HG02610 (cell line): ENCODE measurements around the gene DNAJC12.
A peak's percentile ranks its signal among the peaks of the same experiment; 100 is the strongest.
"Not testable (repeated sequence)": the region's sequence is repeated elsewhere in the genome, so short reads cannot be mapped to it uniquely, and the experiment has no call there.

Experiments used
- ATAC-seq: cut with Tn5 transposase; IDR thresholded peaks from one replicate; pipeline ENCODE4 v1.9.1; 2021; ENCODE audit warnings: mild to moderate bottlenecking, moderate library complexity; ENCODE audit not compliant: unreplicated experiment

Gene DNAJC12

GRCh38 chr10:67837541-67838314 lies at the start of gene DNAJC12:
TSS of gene DNAJC12 (minus strand) at chr10:67838188. CDS start at chr10:67838011, 177 bp downstream.
- ATAC-seq: peak; percentile 78

DNA sequence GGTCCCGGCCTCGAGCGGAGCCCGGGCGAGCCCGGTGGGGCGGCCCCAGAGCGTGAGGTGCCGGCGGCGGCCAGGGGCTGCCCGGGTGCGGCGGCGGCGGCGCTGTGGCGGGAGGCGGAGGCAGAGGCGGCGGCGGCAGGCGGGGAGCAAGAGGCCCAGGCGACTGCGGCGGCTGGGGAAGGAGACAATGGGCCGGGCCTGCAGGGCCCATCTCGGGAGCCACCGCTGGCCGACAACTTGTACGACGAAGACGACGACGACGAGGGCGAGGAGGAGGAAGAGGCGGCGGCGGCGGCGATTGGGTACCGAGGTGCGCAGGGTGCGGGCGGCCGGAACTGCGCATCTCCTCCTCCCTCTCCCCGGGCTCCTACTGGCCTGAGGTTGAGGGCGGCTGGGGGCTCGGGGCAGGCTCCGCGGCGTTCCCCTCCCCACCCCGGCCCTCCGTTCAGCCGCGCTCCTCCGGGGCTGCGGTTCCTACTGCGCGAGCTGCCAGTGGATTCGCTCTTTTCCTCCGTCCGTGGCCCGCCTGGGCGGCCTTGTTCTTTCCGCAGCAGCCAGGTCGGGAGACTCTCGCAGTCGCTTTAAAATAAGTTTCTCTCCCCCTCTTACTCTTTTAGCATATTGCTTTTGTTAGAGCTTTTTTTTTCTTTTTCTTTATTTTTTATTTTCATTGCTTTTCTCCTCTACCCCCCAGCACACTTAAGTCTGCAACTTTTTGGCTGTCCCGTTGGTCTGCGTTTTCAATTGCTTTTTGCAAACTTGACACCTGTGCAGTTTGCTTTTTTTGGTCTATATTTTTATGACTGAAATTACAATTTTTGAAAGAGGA lies 47.1 kb upstream of the DNAJC12 start:
- ATAC-seq: peak; percentile 66

- peak; percentile 87 for ATAC-seq
Observed at GRCh38 chr10:67884313-67884841, 46.4 kb upstream of the DNAJC12 start, which contains the start of gene SIRT1. TSS of gene SIRT1 (plus strand) at chr10:67884656. CDS start at chr10:67884722, 66 bp downstream.

DNA sequence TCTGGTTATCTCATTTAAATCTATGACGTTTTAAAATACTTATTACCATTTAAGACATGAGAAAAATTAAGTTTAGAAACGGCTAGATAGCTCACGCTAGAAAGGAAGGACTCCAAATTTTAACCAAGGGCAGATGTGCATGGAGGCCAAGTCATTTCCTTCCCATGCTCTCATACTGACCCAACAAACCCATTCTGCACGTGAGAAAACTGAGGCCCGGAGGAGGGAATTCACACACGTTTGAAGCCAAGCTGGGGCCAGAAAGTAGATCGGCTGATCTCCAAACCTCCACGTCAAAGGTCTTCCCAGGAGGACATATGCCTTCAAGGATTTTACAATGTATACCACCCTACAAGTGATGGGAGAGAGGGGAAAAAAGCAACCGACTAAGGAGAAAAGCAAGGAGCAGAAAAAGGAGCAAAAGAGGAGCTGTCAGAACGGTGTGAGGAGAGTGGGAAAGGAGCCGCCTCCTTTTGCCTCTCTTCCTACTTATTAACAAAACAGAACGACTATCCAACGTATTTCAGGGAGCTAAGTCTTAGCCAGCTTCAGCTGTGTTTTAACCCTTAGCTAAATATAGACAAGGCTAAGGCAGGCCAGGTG lies 45.8 kb upstream of the DNAJC12 start:
- no peak for ATAC-seq

DNA sequence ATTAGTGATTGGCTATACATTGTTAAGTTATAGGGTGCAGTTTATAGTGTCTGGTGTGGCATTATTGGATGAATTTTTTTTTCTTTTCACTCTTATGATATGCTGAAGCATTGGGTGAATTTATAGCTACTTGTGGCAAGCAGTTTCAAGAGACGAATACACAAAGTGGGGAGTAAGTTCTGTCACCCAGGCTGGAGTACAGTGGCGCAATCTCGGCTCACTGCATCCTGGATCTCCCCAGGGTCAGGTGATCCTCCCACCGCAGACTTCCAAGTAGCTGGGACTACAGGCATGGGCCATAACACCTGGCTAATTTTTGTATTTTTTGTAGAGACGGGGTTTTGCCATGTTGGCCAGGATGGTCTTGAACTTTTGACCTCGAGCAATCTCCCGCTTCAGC lies 40.1 kb upstream of the DNAJC12 start:
- ATAC-seq: no peak

DNA sequence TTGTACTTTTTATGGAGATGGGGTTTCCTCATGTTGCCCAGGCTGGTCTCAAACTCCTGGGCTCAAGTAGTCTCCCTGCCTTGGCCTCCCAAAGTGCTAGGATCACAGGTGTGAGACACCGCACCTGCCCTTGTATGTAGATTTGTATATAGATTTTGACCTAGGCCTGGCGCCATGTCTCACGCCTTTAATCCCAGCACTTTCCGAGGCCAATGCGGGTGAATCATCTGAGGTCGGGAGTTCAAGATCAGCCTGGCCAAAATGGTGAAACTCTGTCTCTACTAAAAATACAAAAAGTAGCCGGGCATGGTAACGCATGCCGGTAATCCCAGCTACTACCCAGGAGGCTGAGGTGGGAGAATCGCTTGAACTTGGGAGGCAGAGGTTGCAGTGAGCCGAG lies 39.4 kb upstream of the DNAJC12 start:
- ATAC-seq: not testable (repeated sequence)

DNA sequence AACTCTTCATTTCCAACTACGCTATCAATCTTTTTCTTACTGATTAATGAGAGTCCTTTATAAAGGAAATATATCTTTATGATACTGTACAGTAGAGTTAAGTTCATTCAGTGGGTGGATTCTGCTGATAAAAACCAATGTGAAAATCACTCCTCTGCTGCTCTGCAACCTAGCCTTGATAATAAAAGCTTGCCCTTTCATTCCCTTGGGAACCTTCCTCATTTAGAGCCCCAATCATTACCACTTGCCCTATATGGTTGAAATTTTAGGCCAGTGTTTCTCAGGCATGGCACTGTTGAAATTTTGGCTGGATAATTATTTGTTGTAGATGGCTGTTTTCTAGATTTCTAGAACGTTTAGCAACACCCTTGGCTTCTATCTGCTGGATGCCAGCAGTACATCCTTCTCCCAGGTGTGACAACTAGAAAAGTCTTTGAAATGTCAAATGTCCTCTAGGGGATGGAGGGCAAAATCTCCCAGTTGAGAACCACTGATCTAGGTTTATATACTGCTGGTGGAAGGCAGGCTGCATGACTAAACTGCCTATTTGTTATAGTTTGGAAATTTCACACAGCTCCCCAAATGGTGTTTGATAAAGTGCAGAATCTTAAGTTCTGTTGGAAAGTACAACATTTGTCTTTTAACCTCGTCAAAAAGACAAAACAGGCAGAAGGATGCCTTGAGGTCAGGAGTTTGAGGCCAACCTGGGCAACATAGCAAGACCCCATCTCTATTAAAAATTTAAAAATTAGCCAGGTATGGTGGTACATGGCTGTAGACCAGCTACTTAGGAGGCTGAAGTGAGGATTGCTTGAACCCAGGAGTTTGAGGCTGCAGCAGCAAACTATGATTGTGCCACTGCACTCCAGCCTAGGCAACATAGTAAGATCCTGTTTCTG lies 37.6 kb upstream of the DNAJC12 start:
- ATAC-seq: no peak

DNA sequence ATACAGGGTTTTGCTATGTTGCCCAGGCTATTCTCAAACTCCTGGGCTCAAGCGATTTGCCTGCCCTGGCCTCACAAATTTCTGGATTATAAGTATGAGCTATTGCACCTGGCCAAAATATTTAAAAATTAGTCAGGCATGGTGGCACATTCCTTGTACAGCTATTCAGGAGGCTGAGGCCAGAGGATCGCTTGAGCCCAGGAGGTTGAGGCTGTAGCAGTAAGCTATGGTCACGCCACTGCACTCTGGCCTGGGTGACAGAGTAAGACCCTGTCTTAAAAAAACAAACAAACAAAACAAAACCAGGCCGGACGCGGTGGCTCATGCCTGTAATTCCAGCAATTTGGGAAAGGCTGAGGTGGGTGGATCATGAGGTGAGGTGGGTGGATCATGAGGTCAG lies 32.0 kb upstream of the DNAJC12 start:
- no peak for ATAC-seq

DNA sequence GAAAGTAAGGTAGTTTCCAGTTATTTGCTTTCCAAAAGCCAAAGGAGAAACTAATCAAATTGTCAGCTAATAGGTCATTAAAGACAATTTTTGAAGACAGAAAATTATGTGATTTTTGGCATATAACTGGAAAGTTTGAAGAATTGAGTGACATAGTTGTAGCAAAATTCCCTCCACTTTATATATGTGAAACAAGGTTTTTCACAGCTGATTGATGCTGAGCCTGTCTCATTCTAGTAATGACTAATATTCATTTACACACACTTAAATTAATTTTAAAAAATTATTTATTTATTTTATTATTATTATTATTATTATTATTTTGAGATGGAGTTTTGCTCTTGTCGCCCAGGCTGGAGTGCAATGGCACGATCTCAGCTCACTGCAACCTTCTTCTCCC lies 30.1 kb upstream of the DNAJC12 start:
- ATAC-seq: peak; percentile 50

DNA sequence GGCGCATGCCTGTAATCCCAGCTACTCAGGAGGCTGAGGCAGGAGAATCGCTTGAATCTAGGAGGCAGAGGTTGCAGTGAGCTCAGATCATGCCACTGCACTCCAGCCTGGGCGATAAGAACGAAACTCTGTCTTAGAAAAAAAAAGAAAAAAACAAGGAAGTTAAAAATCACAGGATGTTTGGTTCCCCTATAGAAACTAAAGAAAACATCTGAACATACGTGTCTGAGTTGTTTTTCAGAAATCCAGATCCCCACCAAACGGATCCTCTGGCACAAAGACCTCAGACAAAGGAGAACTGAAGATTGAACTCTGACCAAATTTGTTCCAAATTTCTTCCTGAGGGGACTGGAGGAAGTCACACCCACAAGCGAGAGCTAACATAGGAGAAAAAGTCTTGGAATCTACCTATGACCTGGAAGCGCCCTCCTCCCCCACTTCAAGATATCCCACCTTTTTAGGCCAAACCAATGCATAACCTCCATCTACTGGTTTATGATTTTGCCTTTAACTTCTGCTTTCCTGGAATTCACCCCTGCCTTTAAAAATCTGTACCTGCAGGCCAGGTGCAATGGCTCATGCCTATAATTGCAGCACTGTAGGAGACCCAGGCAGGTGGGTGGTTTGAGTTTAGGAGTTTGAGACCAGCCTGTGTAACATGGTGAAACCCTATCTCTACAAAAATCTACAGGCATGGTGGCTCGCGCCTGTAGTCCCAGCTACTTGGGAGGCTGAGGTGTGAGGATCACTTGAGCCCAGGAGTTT lies 26.8 kb upstream of the DNAJC12 start:
- ATAC-seq: no peak

- no peak for ATAC-seq
Observed at GRCh38 chr10:67863094-67863493, 25.1 kb upstream of the DNAJC12 start.

DNA sequence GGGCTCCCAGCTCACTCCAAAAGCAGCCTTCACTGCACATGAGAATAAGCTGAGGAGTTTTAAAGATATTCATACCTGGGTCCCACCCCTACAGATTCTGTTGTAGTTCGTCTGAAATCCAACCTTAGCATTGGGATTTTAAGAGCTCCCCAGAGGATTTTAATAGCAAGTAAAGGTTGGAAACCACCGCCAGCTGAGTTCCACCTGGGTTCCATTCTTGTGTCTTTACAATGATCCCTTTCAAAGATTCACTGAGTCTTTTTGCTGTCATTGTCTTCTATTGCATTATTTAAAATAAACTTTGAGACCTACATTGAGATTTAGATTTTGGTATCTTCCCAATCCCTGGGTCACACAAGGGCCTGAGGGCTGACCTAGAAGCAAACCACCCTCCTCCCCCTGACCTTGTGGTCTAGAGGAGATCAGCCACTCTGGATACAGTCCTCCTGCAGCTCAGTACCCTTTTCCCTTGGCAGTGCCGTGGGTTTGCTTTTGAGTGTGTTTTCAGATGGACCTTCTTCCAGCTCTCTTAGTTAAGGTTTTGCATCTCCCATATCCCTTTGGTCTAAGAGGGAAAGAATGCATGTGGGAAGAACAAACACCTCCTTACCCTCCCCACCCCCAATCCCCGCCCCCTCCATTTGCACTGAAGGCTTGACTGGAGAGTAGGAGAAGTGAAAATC lies 23.9 kb upstream of the DNAJC12 start:
- ATAC-seq: no peak

DNA sequence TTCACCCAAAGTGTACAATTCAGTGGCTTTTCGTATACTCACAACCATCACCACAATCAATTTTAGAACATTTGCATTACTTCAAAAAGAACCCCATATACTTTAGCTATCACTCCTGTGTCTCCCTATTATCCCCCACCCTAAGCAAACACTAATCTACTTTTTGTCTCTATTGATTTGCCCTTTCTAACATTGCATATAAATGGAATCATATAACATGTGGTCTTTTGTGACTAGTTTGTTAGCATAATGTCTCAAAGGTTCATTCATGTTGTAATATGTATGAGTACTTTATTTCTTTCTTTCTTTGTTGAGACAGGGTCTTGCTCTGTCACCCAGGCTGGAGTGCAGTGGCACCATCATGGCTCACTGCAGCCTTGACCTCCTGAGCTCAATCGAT lies 21.0 kb upstream of the DNAJC12 start:
- ATAC-seq: no peak

DNA sequence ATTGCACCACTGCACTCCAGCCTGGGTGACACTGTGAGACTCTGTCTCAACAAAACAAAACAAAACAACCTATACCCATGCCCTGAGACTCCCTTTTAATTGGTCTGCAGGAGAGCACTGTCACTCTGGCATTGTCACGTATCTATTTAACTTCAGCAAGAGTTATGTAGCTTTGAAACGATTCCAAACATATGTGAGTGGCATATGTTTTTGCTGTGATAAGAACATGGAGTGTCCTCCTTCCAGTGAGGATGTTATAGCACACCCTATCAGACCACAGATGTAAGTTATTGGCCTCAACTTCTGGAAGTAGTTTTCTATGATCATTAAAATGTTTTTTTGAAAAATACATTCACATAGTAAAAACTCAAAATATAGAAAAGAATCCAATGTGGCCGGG lies 15.5 kb upstream of the DNAJC12 start:
- no peak for ATAC-seq

- no peak for ATAC-seq
Observed at GRCh38 chr10:67852761-67853160, 14.8 kb upstream of the DNAJC12 start.

DNA sequence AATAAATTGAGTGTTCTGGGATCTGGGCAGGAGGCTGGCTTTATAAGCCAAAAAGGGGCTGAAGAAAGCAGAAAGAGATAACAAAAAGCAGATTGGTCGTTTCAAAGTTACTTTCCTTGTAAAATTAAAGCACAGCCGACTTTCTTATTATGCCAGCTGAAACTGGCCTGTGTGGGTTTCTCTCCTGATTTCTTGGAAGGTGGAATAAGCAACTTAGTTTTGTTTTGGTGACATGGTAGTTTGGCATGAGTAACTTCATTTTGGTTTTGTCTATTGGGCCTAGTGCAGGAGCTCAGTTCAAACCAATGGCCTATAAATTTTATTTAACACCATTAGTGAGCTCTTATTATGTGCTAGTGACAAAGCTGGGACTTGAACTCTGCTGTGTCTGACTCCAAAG lies 13.2 kb upstream of the DNAJC12 start:
- no peak for ATAC-seq

- ATAC-seq: peak; percentile 97
Observed at GRCh38 chr10:67849331-67850011, 11.5 kb upstream of the DNAJC12 start.

GRCh38 chr10:67843284-67843683 lies 5.3 kb upstream of the DNAJC12 start:
- no peak for ATAC-seq
